Uterus (tissue), 4 donors: ENCODE data around the gene GTF2B. TPM values are rescaled to one million over a fixed set of nuclear protein-coding genes. Genes with fewer than 3 reads are reported as not detected.

Experiments
- DNase-seq, 2 donors: peaks; one replicate each; pipeline ENCODE4 v3.0.0-alpha.2; 2019 to 2020
- H3K27ac ChIP-seq, 2 donors: fragments of 200-600 bp; sonication (generic); 1 replicate in 1 of 2; 2 replicates in 1 of 2; pipeline ENCODE4 v1.5.1; 2016 to 2018
- H3K27me3 ChIP-seq, 2 donors: fragments of 200-600 bp; sonication (generic); one replicate each; pipeline ENCODE4 v1.5.1; 2018 to 2019; ENCODE audit warnings: control low read depth in 1 of 2
- H3K36me3 ChIP-seq, 2 donors: fragments of 200-600 bp; sonication (generic); one replicate each; pipeline ENCODE4 v1.5.1; 2019; ENCODE audit warnings: control low read depth in 1 of 2
- H3K4me1 ChIP-seq, 2 donors: fragments of 200-600 bp; sonication (generic); one replicate each; pipeline ENCODE4 v1.5.1; 2018 to 2019; ENCODE audit warnings: control low read depth in 1 of 2
- H3K4me3 ChIP-seq, 2 donors: fragments of 200-600 bp; sonication (generic); 1 replicate in 1 of 2; 2 replicates in 1 of 2; pipeline ENCODE4 v1.5.1; 2018 to 2019; ENCODE audit warnings: mild to moderate bottlenecking in 1 of 2
- H3K9me3 ChIP-seq, 2 donors: fragments of 200-600 bp; sonication (generic); one replicate each; pipeline ENCODE4 v1.5.1; 2019; ENCODE audit warnings: control low read depth in 1 of 2
- CTCF ChIP-seq, 4 experiments: fragments of 200-600 bp in 2 of 4; fragments of 450-650 bp in 2 of 4; sonication (generic) in 2 of 4; IDR thresholded peaks; one replicate each; pipeline ENCODE4 v1.5.1; 2016 to 2019; ENCODE audit warnings: antibody characterized with exemption in 4 of 4, mild to moderate bottlenecking in 2 of 4, moderate library complexity in 1 of 4
- POLR2A ChIP-seq, 2 donors: fragments of 450-650 bp; IDR thresholded peaks; one replicate each; pipeline ENCODE4 v1.6.1; 2016; ENCODE audit warnings: antibody characterized with exemption in 2 of 2, mild to moderate bottlenecking in 1 of 2, moderate library complexity in 1 of 2
- intact Hi-C: fragments of 100-400 bp; cut with DNase I; formaldehyde crosslinking; loops from one replicate; pipeline ENCODE4 v1.15.1; 2023; ENCODE audit warnings: low total_unique reads
- total RNA-seq, 4 donors: library from RNA; depleted of rRNA in 3 of 4; stranded (reverse); fragments of >200 nt in 3 of 4; gene quantifications; one replicate each; pipeline versions ENCODE4 v1.1.0 to v1.2.4, GENCODE V29; 2014 to 2023
- donor health status: DM: yes; HTN: yes; CAD: no.

Gene GTF2B
- total RNA-seq, 4 donors from 2014 or later = 21.5 to 63.2 (median 42.0) TPM

- Histone ChIP-seq H3K27me3 (no peaks in the 10 kb centered on the region), H3K4me1 (no peaks in the 10 kb centered on the region), H3K27ac (no peak overlapping the region), H3K4me3 (no peak overlapping the region), H3K9me3 (no peaks in the 10 kb centered on the region), H3K36me3 (no peaks in the 10 kb centered on the region)
- no peak for DNase-seq
- TF ChIP-seq CTCF (IDR thresholded peaks at IDR 0.05) (no peak), POLR2A (IDR thresholded peaks at IDR 0.05) (no peak)
- intact Hi-C loops = no loop called here
Observed at GRCh38 chr1:88911161-88911560, 19.8 kb upstream of the GTF2B start.

DNA sequence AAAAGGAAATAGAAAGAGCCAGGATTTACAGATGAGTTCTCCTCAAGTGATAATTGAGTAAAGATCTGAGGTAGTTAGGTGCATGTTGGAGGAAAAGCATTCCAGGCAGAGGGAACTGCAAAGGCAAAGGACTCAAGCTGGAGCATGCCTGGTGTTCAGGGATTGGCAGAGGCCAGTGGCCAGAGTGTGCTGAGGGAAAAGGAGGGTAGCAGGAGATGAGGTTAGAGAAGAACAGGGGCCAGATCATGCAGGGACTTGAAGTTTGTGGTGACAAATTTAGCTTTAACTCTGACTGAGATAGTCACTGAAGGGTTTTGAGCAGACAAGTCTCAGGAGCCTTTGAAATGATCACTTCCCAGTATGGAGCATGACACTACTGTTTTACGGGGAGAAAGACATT is 19.0 kb upstream of the GTF2B start:
- Histone ChIP-seq H3K4me1 (no peaks in the 10 kb centered on the region), H3K27me3 (no peaks in the 10 kb centered on the region), H3K4me3 (no peak overlapping the region), H3K9me3 (no peaks in the 10 kb centered on the region), H3K27ac (no peak overlapping the region), H3K36me3 (no peaks in the 10 kb centered on the region)
- intact Hi-C loops = no loop called here
- TF ChIP-seq POLR2A (IDR thresholded peaks at IDR 0.05) (no peak), CTCF (IDR thresholded peaks at IDR 0.05) (no peak)
- no peak for DNase-seq

GRCh38 chr1:88900883-88901282 is 9.5 kb upstream of the GTF2B start:
- no peak for DNase-seq
- H3K36me3 ChIP-seq = no peaks in the 10 kb centered on the region
- no peaks in the 10 kb centered on the region for H3K27me3 ChIP-seq
- H3K4me3 ChIP-seq = no peak overlapping the region
- H3K27ac ChIP-seq = no peak overlapping the region
- H3K9me3 ChIP-seq = no peaks in the 10 kb centered on the region
- no peaks in the 10 kb centered on the region for H3K4me1 ChIP-seq
- TF ChIP-seq CTCF (IDR thresholded peaks at IDR 0.05) (no peak), POLR2A (IDR thresholded peaks at IDR 0.05) (no peak)
- intact Hi-C loops = no loop called here

DNA sequence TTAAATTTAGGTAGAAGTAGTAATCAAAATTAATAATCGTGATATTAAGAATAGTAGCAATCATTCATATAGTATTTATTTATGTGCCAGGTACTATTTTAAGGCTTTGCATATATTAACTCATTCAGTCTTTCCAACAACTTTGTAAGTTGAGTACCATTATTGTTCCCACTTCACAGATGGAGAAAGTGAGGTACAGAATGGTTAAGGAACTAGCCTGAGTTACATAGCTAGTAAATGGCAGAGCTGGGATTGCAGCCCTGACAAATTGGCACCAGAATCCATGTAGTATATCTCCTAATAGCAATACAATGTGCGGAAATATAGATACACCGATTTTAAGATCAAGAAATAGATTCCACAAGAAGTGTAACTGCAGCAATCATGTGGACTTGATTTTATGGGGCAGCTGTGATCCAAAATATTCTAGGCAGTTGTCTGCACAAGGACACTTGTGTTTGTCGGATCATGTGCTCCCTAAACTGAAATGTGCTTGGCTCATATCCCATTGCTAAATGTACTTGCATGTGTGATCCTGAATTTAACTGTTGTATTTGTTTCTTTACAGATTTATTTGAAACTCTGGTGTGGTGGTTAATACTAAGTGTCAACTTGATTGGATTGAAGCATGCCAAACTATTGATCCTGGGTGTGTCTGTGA is 5.8 kb upstream of the GTF2B start:
- no peak for DNase-seq
- H3K4me3 ChIP-seq = no peak overlapping the region
- intact Hi-C loops = no loop called here
- TF ChIP-seq POLR2A (IDR thresholded peaks at IDR 0.05) (no peak), CTCF (IDR thresholded peaks at IDR 0.05) (no peak)
- no peak overlapping the region for H3K27ac ChIP-seq
- H3K36me3 ChIP-seq = no peaks in the 10 kb centered on the region
- no peaks in the 10 kb centered on the region for H3K4me1 ChIP-seq
- H3K9me3 ChIP-seq = no peaks in the 10 kb centered on the region
- no peaks in the 10 kb centered on the region for H3K27me3 ChIP-seq

GRCh38 chr1:88892357-88892877 is 1.1 kb upstream of the GTF2B start:
- Histone ChIP-seq H3K4me3 (no peak overlapping the region), H3K27ac (peak overlapping the region in 1 of 2 donors; percentile 94), H3K9me3 (no peaks in the 10 kb centered on the region), H3K4me1 (peaks cover 0 to 10% of the 10 kb centered on the region in 2 donors), H3K27me3 (no peaks in the 10 kb centered on the region), H3K36me3 (no peaks in the 10 kb centered on the region)
- no peak for DNase-seq
- intact Hi-C loops = no loop called here
- no peak for TF ChIP-seq CTCF (IDR thresholded peaks at IDR 0.05)
- TF ChIP-seq POLR2A (IDR thresholded peaks at IDR 0.05) = no peak
